Measurements from ENCODE around the gene NELL1.

Gene NELL1

GRCh38 chr11:21410513-21410912, 741.1 kb downstream of the NELL1 start:
- no peak for DNase-seq (ENCODE audit: low read depth in 4 of 4, low spot score in 1 of 4)

- no peak for DNase-seq (ENCODE audit: low read depth in 4 of 4, low spot score in 1 of 4)
Observed at GRCh38 chr11:21411104-21411503, 741.7 kb downstream of the NELL1 start.

DNA sequence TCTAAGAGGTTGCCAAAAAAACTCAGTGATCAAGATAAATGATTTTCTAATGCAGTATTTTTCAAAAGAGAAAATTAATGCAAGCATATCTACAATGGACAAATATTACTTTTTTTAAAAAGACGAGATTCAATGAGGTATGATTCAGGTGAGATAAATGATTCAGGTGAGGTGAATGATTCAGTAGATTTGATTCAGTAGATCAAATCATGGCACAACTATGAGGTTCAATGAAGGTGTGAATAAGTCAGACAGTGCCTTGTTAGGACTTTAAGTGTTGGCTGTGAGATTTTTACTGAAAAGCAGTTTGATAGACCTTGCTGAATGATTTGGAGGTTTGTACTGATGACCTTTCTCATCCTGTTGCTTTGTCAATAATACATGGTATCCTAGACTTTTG, 742.2 kb downstream of the NELL1 start:
- no peak for DNase-seq (ENCODE audit: low read depth in 4 of 4, low spot score in 1 of 4)

- no peak for DNase-seq (ENCODE audit: low read depth in 4 of 4, low spot score in 1 of 4)
Observed at GRCh38 chr11:21412652-21413383, 743.4 kb downstream of the NELL1 start.

GRCh38 chr11:21414953-21415352, 745.6 kb downstream of the NELL1 start:
- DNase-seq (ENCODE audit: low read depth in 4 of 4, low spot score in 1 of 4): no peak

- DNase-seq (ENCODE audit: low read depth in 4 of 4, low spot score in 1 of 4): no peak
Observed at GRCh38 chr11:21415606-21416005, 746.2 kb downstream of the NELL1 start.

GRCh38 chr11:21421711-21422329, 752.4 kb downstream of the NELL1 start:
- no peak for DNase-seq (ENCODE audit: low read depth in 4 of 4, low spot score in 1 of 4)

DNA sequence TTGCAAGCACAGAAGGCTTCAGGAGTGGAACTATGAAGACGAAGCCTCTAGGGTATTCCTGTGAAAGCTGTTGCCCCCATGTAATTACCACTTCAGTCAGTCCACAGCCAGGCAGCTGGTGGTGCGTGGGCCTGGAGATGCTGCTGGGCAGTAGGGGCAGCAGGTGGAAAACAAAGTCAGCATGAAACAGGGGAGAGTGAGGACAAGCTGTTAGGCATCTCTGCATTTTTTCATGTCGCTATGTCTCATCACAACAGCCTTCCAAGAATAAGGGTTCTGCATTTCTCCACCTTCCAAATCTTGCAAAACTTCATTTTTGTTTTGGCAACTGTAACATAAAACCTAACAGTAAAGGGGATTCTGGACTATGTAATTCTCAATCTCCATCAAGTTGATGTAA, 757.5 kb downstream of the NELL1 start:
- DNase-seq (ENCODE audit: low read depth in 4 of 4, low spot score in 1 of 4): no peak

GRCh38 chr11:21427726-21428125, 758.3 kb downstream of the NELL1 start:
- no peak for DNase-seq (ENCODE audit: low read depth in 4 of 4, low spot score in 1 of 4)

DNA sequence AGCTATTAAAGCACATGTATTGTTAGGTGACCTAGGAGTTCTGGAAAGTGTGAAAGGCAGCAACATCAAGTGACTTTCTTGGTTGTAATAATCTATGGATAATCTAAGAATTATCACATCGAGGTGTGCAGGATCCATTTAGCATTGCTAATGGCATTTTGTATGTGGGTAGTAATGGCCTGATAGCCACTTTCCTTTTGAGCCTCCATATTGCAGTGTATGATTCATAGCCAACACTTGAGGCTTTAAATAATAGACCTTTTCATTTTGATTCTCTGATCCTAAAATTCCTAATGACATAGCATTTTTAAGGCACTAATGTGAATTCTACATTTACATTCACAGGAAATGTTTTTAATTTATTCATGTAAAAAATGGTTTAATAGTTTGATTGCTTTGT, 759.4 kb downstream of the NELL1 start:
- no peak for DNase-seq (ENCODE audit: low read depth in 4 of 4, low spot score in 1 of 4)

- DNase-seq (ENCODE audit: low read depth in 4 of 4, low spot score in 1 of 4): no peak
Observed at GRCh38 chr11:21429401-21429800, 760.0 kb downstream of the NELL1 start.

GRCh38 chr11:21430537-21430936, 761.2 kb downstream of the NELL1 start:
- no peak for DNase-seq (ENCODE audit: low read depth in 4 of 4, low spot score in 1 of 4)

- no peak for DNase-seq (ENCODE audit: low read depth in 4 of 4, low spot score in 1 of 4)
Observed at GRCh38 chr11:21446939-21447590, 777.7 kb downstream of the NELL1 start.

DNA sequence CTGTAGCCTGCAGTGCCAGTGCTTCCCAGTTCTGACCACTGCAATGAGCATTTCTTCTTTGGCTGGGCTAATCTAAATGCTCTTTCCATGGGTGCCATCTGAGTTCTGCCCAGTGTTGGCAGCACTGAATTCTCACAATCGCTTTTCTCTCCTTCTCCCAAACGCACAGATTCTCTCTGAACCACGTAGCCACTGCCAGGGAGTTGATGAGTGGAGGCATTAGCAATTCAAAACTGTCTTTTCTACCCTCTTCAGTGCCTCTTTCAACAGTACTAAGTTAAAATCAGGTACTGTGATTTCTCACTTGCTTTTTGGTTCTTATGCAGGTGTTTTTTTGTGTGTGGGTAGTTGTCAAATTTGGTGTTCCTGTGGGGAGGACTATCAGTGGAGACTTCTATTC, 778.5 kb downstream of the NELL1 start:
- DNase-seq (ENCODE audit: low read depth in 4 of 4, low spot score in 1 of 4): no peak

DNA sequence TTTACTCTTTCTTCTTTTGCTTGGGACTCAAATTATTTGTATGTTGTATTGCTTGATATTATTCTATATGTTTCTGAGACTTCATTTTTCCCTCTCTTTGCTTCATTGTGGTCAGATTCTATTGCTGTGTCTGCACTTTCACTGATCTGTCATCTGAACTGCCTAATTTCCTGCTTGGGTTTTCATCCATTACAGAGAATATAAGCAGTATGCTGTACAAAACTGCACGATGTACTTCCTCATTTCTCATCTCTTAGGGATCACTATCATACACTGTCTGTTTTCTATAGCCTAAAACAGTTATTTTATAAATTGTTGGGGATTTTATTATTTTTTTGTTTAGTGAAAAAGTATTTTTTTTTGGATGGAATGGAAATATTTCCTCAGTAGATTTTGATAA, 786.8 kb downstream of the NELL1 start:
- no peak for DNase-seq (ENCODE audit: low read depth in 4 of 4, low spot score in 1 of 4)

DNA sequence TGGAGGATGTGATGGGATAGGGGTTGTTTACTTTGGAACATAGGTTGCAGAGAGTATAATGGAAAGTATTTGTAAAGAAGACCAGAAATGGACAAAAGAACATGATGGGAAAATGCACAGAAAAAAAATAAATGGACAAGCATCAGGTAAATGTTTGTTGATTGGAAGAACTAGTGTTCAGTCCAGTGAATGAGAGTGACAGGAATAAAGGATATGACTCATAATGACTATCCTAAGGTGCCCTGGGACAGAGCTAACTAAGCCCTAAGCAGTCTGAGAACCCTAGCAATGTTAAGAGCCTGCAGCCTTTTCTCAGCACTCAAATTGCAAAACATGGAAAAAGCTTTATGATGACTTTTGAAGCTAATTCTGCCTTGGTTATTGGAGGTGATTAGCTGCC, 790.7 kb downstream of the NELL1 start:
- DNase-seq (ENCODE audit: low read depth in 4 of 4, low spot score in 1 of 4): no peak

DNA sequence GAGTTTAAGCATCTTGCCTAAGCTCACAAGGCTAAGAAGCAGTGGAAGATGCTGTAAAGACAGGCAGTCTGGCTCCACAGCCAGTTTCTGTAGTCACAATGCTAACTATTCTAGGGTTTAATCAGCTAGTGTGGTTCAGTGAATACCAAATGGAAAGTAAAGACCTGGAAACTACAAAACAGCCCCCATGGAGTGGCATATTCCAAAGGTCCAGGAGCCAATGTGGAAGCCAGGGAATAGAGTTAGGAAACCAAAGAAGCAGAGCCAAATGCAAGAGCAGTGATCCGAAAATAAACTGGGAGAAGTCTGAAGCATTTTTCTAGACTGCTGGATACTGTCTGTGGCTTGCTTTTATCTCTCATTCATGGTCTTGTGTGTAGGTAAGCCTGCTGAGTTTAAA, 792.3 kb downstream of the NELL1 start:
- DNase-seq (ENCODE audit: low read depth in 4 of 4, low spot score in 1 of 4): no peak

GRCh38 chr11:21464601-21465193, 795.3 kb downstream of the NELL1 start:
- DNase-seq (ENCODE audit: low read depth in 4 of 4, low spot score in 1 of 4): no peak

DNA sequence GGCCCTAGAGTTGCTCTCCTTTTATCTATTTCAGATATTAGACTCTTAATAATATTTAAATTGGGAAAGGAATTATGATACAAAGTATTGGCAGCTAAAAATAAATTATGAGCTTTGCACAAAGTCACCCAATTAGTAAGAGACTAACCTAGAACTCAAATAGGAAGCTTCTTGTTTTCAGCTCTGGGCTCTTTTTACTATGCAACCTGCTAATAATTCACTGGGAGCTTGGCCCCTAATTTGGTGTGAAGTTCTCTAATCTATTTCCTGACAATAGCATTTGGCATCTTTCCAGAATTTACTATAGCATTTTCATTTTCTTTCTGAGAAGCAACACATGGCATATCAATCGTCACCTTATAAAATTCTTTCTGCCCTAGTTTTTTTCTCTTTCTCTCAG, 795.8 kb downstream of the NELL1 start:
- no peak for DNase-seq (ENCODE audit: low read depth in 4 of 4, low spot score in 1 of 4)

GRCh38 chr11:21465920-21466319, 796.5 kb downstream of the NELL1 start:
- no peak for DNase-seq (ENCODE audit: low read depth in 4 of 4, low spot score in 1 of 4)

- no peak for DNase-seq (ENCODE audit: low read depth in 4 of 4, low spot score in 1 of 4)
Observed at GRCh38 chr11:21470521-21470920, 801.1 kb downstream of the NELL1 start.

GRCh38 chr11:21472261-21472660, 802.9 kb downstream of the NELL1 start:
- DNase-seq (ENCODE audit: low read depth in 4 of 4, low spot score in 1 of 4): no peak

Measured in stimulated activated CD4-positive, alpha-beta T cell treated with anti-CD3 and anti-CD28 coated beads, Interleukin-1b, Interleukin-23, amount 100 ng/mL, for 24 hours (primary cell).